GM19099 (cell line): Measurements from ENCODE around the gene STPG4.

ENCODE experiments used
- POLR2A ChIP-seq: IDR thresholded peaks from 3 replicates; pipeline ENCODE4 v1.6.1; 2011; ENCODE audit warnings: low read depth; ENCODE audit not compliant: insufficient read length; ENCODE audit errors: extremely low read depth

The STPG4 gene

DNA sequence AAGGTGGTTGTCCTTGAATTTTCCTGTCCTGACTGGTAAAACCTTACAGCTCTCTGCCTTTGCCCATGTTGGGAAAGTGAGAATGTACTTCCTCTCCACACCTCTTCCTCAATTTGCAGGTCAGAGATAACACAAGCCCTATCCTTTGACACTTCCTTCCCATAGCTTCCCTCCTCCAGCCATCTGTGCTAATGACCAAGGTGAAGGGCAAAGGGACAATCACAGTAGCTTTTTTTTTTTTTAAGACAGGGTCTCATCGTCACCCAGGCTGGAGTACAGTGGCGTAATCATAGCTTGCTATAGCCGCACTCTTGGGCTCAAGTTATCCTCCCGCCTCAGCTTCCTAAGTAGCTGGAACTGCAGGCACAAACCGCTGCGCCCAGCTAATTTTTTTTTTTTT, 24.3 kb upstream of the STPG4 start:
- TF ChIP-seq POLR2A = no peak

DNA sequence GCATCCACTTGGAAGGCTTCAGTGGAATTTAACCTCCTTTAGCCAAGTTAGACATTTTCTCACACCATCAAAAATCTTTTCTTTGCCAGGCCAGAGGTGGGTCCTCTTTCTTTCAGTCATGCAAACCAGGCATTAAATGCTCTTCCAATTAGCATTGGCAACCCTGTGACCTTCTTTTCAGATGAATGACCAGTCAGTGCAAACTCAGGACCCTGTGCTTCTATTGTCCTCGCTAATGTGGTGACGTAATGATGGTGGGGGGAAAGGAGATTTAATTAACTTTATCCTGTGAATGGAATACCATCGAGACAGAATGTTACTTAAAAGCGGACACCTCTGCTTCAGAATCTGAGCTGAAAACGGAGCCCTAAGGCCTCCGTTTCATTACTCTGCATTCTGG, 23.2 kb upstream of the STPG4 start:
- no peak for TF ChIP-seq POLR2A

DNA sequence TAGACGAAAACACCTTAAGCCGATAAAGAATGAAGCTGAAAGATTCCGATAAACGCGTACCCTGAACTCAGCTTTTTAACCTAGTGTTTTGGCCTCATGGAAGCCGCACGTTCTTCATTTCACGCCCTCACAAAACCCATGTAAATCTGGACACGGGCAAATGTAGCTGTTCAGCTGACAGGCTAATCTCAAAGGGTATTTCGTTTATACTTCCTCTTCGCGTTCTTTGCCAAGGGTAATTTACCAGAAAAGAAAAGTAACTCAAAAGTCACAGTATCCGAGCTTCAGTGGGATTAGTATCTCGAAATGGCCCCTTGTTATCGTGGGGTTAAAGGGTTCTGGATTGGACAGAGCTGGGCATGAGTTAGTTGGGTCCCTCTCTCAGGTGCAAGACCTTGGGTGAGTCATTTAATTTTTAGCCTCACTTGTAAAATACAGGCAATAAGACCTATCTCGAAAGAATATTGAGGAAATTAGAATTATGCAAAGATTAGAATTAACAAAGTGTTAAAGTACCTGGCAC, 22.0 kb upstream of the STPG4 start:
- TF ChIP-seq POLR2A = no peak

DNA sequence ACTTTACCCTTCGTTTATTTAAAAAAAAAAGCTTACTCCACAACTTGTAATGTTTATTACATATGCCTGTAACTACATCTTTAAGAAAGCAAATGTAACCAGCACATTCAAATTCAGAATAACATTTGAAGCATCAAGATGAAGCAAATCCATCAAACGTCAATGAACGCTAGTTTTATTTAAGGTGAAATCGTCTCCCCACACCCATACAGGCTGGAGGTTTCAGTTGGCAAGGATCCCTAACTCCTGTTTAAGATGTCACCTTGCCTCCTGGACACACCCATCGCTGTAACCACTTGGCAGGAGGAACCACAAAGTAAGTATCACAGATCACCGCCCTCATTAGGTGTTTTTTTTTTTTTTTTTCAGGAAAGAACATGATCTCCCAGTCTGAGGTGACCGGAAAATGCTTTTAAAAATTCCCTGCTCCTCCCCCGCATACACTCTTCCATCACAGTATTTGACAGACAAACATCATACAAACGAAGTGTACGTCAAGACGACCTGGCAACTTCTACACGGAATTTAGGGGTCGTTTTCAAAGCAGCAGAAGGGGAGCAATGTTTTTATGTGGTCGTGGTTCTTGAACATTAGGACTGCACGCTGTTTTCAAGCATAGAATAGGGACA, 19.7 kb upstream of the STPG4 start:
- no peak for TF ChIP-seq POLR2A

DNA sequence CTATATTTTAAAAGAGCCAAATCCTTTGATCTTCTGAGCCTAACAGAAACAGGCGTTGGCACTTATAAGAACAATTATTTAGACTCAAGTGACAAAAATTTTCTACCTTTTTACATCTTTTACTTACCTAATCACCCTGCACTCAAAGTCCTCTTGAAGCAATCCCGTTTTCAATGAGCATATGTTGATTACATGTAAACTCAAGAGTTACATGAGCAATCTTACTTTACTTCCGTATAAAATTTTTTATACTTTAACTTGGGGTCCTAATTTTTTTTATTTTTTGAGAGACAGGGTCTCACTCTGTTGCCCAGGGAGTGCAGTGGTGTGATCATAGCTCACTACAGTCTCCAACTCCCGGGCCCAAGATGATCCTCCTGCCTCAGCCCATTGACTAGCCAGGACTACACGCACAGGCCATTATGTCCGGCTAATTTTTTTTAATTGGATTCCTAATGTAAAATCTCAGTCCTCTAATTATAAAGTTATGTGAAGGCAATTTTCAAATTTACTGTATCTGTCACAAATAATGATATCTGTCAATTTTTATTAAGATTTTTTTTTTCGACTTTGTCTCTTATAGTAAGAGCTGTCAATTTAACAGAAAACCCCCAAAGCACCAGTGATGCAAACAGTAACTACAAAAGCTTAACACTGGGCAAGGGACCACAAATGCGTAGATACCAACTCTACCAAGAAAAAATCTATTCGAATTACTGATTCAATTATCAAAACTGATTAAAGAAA, 19.1 kb upstream of the STPG4 start:
- no peak for TF ChIP-seq POLR2A

DNA sequence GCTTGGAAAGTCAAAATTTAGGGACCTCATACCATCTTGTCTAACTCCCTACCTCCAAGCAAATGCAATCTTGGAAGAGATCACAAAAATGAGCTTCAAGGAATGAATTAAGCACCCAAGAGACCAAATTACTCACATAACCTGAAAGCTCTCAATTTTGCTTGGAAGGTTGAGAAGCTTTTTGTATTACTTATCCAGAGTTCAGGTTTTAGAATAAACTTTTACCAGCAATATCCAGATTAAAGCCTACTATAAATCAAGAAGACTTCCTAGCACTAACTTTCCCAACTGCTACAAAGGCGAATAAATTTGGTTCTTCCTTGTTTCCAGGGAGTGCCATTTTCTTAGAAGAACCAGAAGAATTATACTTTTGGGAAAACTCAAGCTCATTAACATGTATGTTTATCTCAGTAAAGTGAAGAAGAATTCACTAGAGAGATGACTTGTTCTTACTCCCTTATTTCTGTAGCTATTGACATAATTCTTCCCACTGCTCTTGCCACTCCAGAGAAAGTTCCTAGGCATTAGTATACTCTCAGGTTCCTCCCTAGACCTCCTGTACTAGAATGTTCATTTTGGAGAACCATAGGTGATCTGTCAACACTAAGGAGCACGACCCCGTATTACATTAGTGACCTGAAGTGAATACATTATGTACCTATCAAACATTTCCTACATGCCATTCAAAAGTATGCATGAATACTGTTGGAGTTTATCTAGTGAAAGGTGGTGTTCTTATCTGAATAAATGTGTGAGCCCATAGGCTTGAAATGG, 18.0 kb upstream of the STPG4 start:
- no peak for TF ChIP-seq POLR2A

DNA sequence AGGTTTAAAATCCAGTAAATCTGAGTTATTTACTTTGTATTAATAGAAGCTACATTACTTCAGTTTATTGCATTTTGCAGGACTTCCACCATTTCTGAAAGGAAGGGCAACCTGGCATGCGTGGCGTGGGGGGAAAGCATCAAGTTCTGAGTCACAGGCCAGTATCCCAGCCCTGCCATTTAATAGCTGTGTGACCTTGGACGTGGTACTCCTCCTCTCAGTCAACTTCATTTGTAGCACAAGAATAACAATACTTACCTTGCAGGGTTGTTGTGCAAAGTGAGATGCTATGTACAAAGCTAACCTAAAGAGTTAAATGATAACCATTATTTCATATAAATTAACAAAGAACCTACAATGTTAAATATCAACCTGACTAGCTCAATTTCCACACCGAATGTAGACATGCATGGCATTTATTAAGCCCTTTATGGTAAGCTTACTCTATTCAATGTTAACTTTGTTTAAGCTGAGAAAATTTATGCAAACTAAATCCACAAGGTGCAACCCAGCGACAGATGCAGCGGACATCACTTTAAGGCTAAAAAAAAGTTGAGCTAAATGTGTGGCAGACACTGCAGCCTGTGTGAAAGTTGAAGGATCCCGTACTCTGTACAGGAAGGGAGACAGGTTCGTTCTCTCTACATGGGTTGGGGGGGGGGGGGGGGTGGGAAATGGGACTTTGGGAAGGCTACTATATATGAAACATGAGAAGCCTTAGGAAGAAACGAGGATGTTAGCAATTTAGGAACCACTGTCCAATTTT, 17.2 kb upstream of the STPG4 start:
- TF ChIP-seq POLR2A = no peak

DNA sequence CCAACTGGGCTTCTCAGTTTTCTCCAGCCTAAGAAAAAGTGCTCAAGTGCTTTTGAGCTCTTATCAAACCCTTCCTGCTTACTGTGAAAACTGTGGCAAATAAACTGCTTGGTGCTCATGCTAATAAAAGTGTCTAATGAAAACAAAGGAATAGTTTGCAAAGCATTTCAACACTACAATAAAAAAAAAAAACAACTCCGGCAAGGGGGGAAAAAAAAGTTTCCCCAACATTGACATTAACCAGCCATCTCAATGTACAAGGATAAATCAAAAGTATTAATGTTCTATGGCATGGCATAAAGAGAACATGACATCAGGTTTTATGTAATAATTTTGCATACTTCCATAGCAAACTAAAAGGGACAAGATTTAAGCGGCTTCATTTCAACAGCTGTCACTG, 14.7 kb upstream of the STPG4 start:
- TF ChIP-seq POLR2A = no peak

DNA sequence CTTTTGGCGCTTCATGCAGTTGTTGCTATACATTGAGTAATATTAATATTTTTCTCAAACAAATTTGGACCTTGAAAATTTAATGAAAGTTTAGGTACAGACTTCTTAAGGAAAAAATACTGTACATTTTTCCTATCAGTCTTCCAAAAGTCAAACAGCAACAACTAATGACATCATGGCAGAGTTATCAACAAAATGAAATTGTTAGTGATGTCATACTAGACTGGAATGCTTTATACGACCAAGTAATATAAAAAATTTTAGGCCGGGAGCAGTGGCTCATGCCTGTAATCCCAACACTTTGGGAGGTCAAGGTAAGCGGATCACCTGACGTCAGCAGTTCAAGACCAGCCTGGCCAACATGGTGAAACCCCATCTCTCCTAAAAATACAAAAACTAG, 12.0 kb upstream of the STPG4 start:
- TF ChIP-seq POLR2A = no peak

DNA sequence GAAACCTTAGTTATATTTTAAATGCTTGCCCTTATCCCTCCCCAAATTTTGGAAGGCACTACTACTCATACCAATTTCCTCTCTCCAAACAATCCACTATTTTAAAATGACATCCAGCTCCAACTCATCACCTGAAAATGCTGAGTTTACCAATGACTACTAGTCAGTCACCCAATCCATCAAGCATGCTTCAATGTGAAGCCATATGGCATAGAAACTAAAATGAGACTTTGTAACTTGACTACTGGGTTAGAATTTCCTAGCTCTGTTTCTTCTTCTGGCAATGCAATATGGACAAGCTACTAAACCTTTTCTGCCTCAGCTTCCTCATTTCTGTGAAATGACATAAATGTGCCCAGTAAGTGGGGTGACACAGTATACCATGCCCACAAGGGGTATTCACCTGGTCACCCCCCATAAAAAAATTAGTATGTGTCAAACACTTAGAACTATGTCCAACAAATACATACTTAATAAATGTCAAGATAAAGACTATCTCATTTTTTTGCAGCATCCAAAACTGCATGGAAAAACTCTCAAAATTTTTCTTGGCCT, 10.0 kb upstream of the STPG4 start:
- TF ChIP-seq POLR2A = no peak

DNA sequence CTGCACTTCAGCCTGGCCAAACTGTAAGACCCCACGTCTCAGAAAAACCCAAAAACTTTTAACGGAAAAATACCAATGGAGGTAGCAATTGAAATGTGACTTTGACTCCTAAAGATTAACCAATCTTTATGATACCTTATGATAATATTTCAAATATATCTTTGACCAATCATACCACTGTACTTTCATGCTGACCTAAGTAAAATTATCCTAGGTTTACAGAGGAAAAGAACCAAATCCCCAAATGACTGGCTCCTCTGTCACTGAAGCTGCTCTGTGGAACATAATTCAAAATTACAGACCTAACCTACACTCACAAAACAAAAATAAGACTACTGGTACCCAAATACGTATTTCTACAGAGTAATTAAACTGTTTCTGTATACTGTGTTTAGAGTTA, 7.7 kb upstream of the STPG4 start:
- no peak for TF ChIP-seq POLR2A

DNA sequence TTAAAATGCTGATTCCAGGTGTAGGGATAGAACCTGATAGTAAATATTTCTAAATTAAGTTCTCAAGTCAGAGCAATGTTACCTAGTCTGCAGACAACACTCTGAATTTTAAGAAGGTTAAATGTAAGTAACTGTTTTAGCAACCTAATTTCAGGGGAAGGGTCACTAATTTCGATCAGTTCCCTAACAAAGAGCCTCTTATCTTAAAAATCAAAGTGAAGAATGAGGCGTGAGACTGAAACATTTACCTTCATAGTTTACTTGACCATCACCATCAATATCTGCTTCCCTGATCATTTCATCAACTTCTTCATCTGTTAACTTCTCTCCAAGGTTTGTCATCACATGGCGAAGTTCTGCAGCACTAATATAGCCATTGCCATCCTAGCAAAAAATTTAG, 6.4 kb upstream of the STPG4 start:
- TF ChIP-seq POLR2A = no peak

DNA sequence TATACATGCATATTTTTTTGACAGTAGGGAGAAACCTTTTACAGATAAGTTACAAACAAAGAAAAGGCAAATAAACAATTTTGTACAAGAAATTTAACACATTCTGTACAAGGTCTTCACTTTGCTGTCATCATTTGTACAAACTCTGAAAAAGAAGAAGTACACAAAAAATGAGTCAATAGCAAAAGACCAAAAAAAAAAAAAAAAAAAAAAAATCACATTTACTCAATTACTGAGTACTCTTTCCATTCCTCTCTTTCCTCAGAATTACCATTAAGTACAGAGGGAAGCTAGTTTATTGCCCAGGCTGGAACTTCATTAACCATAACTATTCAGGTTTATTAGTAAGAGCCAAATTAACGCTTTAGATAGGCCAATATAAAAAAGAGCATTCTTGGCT, 5.6 kb upstream of the STPG4 start:
- TF ChIP-seq POLR2A = no peak

DNA sequence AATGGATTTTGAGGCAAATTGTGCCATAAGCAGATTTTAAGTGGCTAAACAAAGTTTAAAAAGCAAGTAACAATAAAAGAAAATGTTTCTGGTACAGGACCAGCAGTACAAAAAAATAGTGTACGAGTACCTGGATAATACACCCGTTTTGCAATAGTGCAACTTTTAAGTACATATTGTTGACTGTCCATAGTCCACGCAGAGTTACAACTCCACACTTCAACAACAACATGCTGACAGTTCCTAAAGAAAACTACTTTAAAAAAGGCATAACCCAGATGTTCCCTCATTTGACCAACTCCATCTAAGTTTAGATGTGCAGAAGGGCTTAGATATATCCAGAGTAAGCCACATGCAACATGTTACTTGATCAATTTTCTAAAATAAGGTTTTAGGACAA, 5.1 kb upstream of the STPG4 start:
- no peak for TF ChIP-seq POLR2A

DNA sequence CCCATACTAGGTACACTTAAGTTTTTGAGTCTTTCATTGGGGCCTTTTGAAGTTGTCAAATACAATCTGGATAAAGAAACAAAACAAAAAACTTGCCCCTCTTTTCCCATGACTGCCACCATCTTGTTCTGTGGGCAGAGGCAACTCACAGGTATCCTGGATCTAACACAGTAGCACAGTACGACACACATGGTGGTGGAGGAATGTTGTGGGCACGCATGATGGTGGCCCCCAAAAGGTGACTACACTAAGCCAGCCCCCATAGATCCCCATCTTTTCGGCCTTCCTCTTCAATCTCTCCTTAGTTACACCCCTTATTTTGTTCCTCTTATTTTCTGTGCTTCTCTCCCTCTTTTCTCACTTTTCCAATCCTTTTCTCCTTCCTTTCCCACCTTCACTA, 4.5 kb upstream of the STPG4 start:
- no peak for TF ChIP-seq POLR2A
